Measurements from ENCODE around the gene GUSB.

GRCh38 chr7:65925040-65925439 lies 57.0 kb downstream of the GUSB start:
- no peak for TF ChIP-seq POLR2A (IDR thresholded peaks at IDR 0.05)
- TF ChIP-seq CTCF (IDR thresholded peaks at IDR 0.05): no peak
- TF ChIP-seq POLR2AphosphoS5 (IDR thresholded peaks at IDR 0.05): no peak
- no peak for TF ChIP-seq EP300 (IDR thresholded peaks at IDR 0.05)
